ENCODE measurements around the gene KIF20A. TPM values are rescaled to one million over a fixed set of nuclear protein-coding genes. Genes with fewer than 3 reads are reported as not detected.

Gene KIF20A
- total and polyA plus RNA-seq, 4 donors, result 0.33 to 32.3 (median 1.4) TPM

DNA sequence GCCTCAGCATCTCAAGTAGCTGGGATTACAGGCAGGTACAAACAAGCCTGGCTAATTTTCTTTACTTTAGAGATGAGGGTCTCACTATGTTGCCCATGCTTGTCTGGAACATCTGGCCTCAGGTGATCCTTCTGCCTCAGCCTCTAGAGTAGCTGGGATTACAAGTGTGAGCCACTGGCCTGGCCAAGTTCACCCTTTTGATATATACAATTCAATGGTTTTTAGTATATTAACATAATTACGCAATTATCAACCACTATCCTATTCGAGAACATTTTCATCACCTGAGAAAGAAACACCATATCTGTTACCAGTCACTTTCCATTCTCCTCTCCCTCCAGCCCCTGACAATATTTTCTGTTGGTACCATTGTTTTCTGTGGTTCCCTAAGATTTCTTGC lies 37.9 kb downstream of the KIF20A start:
- TF ChIP-seq YY1 (IDR thresholded peaks at IDR 0.05) (no peak), FOXA1 (IDR thresholded peaks at IDR 0.05) (no peak), RAD21 (IDR thresholded peaks at IDR 0.05) (no peak), HNF4G (IDR thresholded peaks at IDR 0.05) (no peak), SP1 (IDR thresholded peaks at IDR 0.05) (no peak), NR2F2 (IDR thresholded peaks at IDR 0.05) (no peak), RXRA (IDR thresholded peaks at IDR 0.05) (no peak), EGR1 (IDR thresholded peaks at IDR 0.05; ENCODE audit: low read depth in 2 of 2) (no peak), HNF4A (conservative IDR thresholded peaks at IDR 0.05) (no peak), ATF3 (IDR thresholded peaks at IDR 0.05) (no peak)
- no peak overlapping the region for H3K9ac ChIP-seq (ENCODE audit: low read depth in 1 of 2, low read length in 2 of 2)
- no peak for DNase-seq (ENCODE audit: low spot score)
- H3K4me1 ChIP-seq (ENCODE audit: control insufficient read depth in 4 of 4, insufficient read depth in 4 of 4, low read length in 3 of 4), result peaks cover 7 to 16% (median 13%) of the 10 kb centered on the region in 4 donors
- H3K9me3 ChIP-seq (ENCODE audit: control insufficient read depth in 4 of 4, low read length in 3 of 4), result no peaks in the 10 kb centered on the region
- no peaks in the 10 kb centered on the region for H3K36me3 ChIP-seq (ENCODE audit: control insufficient read depth in 4 of 4, insufficient read depth in 3 of 4, low read depth in 1 of 4, low read length in 3 of 4)
- H3K27ac ChIP-seq (ENCODE audit: low read depth in 1 of 2, low read length in 2 of 2), result no peak overlapping the region
- no peak overlapping the region for H3K4me3 ChIP-seq (ENCODE audit: low read depth in 1 of 3, low read length in 3 of 3)
- WGBS, result 83% methylated on average over 2 of the region's 2 CpGs
- H3K27me3 ChIP-seq (ENCODE audit: control insufficient read depth in 4 of 4, insufficient read depth in 4 of 4, low read length in 3 of 4), result no peaks in the 10 kb centered on the region

DNA sequence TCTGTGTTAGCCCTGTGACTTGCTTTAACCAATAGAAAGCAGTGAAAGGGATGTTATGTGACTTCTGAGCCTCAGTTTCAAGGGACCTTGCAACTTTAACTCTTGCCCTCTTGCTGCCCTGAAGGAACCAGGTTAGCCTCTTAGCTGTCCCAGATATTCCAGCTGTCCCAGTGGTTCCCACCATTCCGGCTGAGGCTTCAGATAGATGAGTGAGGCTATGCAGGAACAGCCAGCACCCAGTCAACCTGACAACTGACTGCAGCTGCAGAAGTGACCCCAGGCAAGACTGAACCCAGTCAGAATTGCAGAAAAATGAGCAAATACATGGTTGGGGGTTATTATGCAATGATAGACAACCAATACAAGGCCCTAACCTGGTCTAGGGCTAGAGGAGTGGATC lies 44.6 kb downstream of the KIF20A start:
- H3K4me1 ChIP-seq (ENCODE audit: control insufficient read depth in 4 of 4, insufficient read depth in 4 of 4, low read length in 3 of 4), result peaks cover 0 to 7% (median 4%) of the 10 kb centered on the region in 4 donors
- DNase-seq (ENCODE audit: low spot score), result no peak
- H3K36me3 ChIP-seq (ENCODE audit: control insufficient read depth in 4 of 4, insufficient read depth in 3 of 4, low read depth in 1 of 4, low read length in 3 of 4), result no peaks in the 10 kb centered on the region
- H3K27me3 ChIP-seq (ENCODE audit: control insufficient read depth in 4 of 4, insufficient read depth in 4 of 4, low read length in 3 of 4), result no peaks in the 10 kb centered on the region
- H3K9ac ChIP-seq (ENCODE audit: low read depth in 1 of 2, low read length in 2 of 2), result no peak overlapping the region
- TF ChIP-seq HNF4G (IDR thresholded peaks at IDR 0.05) (no peak), SP1 (IDR thresholded peaks at IDR 0.05) (no peak), RXRA (IDR thresholded peaks at IDR 0.05) (no peak), TAF1 (conservative IDR thresholded peaks at IDR 0.05) (no peak), FOXA1 (IDR thresholded peaks at IDR 0.05) (no peak)
- WGBS, result 93% methylated on average over 1 of the region's 1 CpG
- no peak overlapping the region for H3K27ac ChIP-seq (ENCODE audit: low read depth in 1 of 2, low read length in 2 of 2)
- H3K9me3 ChIP-seq (ENCODE audit: control insufficient read depth in 4 of 4, low read length in 3 of 4), result peaks cover 2 to 7% (median 3%) of the 10 kb centered on the region in 4 donors
- no peak overlapping the region for H3K4me3 ChIP-seq (ENCODE audit: low read depth in 1 of 3, low read length in 3 of 3)

DNA sequence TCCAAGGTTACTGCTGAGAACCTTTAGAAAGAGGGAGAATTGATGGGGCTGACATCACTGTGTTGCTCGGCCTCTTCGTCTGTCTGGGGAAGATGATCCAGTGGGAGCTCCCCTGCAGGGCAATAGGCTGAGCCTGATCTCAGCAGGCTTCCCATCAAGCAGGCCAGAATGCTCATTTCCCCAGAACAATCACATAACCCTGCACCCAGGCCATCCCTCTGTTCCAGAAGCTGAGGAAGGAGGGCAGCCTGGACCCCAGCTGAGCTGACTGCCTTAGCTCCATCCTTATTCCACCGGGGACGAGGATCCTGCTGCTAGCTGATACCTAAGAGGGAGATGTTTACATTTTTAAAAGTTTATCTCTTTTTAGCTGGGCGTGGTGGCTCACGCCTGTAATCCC lies 45.8 kb downstream of the KIF20A start:
- Histone ChIP-seq H3K27me3 (ENCODE audit: control insufficient read depth in 4 of 4, insufficient read depth in 4 of 4, low read length in 3 of 4) (no peaks in the 10 kb centered on the region), H3K4me1 (ENCODE audit: control insufficient read depth in 4 of 4, insufficient read depth in 4 of 4, low read length in 3 of 4) (peaks cover 0 to 7% (median 4%) of the 10 kb centered on the region in 4 donors), H3K4me3 (ENCODE audit: low read depth in 1 of 3, low read length in 3 of 3) (no peak overlapping the region), H3K36me3 (ENCODE audit: control insufficient read depth in 4 of 4, insufficient read depth in 3 of 4, low read depth in 1 of 4, low read length in 3 of 4) (no peaks in the 10 kb centered on the region), H3K9ac (ENCODE audit: low read depth in 1 of 2, low read length in 2 of 2) (no peak overlapping the region), H3K9me3 (ENCODE audit: control insufficient read depth in 4 of 4, low read length in 3 of 4) (peaks cover 2 to 7% (median 3%) of the 10 kb centered on the region in 4 donors), H3K27ac (ENCODE audit: low read depth in 1 of 2, low read length in 2 of 2) (no peak overlapping the region)
- no peak for TF ChIP-seq RXRA (IDR thresholded peaks at IDR 0.05)
- no peak for TF ChIP-seq TAF1 (conservative IDR thresholded peaks at IDR 0.05)
- no peak for TF ChIP-seq RAD21 (IDR thresholded peaks at IDR 0.05)
- TF ChIP-seq NR2F2 (IDR thresholded peaks at IDR 0.05), result no peak
- TF ChIP-seq YY1 (IDR thresholded peaks at IDR 0.05), result no peak
- no peak for TF ChIP-seq ATF3 (IDR thresholded peaks at IDR 0.05)
- TF ChIP-seq ZBTB33 (IDR thresholded peaks at IDR 0.05), result no peak
- TF ChIP-seq EGR1 (IDR thresholded peaks at IDR 0.05; ENCODE audit: low read depth in 2 of 2), result no peak
- TF ChIP-seq FOXA1 (IDR thresholded peaks at IDR 0.05), result no peak
- no peak for TF ChIP-seq JUND (IDR thresholded peaks at IDR 0.05)
- TF ChIP-seq REST (IDR thresholded peaks at IDR 0.05), result no peak
- no peak for TF ChIP-seq HNF4A (conservative IDR thresholded peaks at IDR 0.05)
- no peak for TF ChIP-seq GABPA (IDR thresholded peaks at IDR 0.05 in 1 of 2, conservative IDR thresholded peaks at IDR 0.05 in 1 of 2)
- no peak for TF ChIP-seq FOXA2 (IDR thresholded peaks at IDR 0.05)
- TF ChIP-seq, protein P1, sequence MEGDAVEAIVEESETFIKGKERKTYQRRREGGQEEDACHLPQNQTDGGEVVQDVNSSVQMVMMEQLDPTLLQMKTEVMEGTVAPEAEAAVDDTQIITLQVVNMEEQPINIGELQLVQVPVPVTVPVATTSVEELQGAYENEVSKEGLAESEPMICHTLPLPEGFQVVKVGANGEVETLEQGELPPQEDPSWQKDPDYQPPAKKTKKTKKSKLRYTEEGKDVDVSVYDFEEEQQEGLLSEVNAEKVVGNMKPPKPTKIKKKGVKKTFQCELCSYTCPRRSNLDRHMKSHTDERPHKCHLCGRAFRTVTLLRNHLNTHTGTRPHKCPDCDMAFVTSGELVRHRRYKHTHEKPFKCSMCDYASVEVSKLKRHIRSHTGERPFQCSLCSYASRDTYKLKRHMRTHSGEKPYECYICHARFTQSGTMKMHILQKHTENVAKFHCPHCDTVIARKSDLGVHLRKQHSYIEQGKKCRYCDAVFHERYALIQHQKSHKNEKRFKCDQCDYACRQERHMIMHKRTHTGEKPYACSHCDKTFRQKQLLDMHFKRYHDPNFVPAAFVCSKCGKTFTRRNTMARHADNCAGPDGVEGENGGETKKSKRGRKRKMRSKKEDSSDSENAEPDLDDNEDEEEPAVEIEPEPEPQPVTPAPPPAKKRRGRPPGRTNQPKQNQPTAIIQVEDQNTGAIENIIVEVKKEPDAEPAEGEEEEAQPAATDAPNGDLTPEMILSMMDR (IDR thresholded peaks at IDR 0.05; ENCODE audit: low read depth, low read length, missing input control), result no peak
- 90% methylated on average over 6 of the region's 6 CpGs for WGBS
- no peak for DNase-seq (ENCODE audit: low spot score)
